Loucy (cell line): ENCODE data around the gene PARM1.

Experiments used
- CTCF ChIP-seq: fragments of 200-600 bp; sonication (generic); conservative IDR thresholded peaks from 2 replicates; pipeline ENCODE4 v1.5.1; 2014; ENCODE audit warnings: mild to moderate bottlenecking, antibody characterized with exemption, low read length
- EZH2phosphoT487 ChIP-seq: fragments of 200-600 bp; IDR thresholded peaks from 2 replicates; pipeline ENCODE4 v1.6.1; 2018; ENCODE audit warnings: antibody characterized with exemption, mild to moderate bottlenecking, moderate library complexity, borderline replicate concordance

GRCh38 chr4:75011131-75011795 lies 78.3 kb downstream of the PARM1 start:
- no peak for TF ChIP-seq CTCF
- no peak for TF ChIP-seq EZH2phosphoT487
